Suprapubic skin (tissue), 3 donors: Measurements from ENCODE around the gene SNRNP40.

Experiments
- CTCF ChIP-seq, 2 donors: fragments of 200-600 bp in 1 of 2; fragments of 450-650 bp in 1 of 2; sonication (generic) in 1 of 2; IDR thresholded peaks; one replicate each; pipeline ENCODE4 v1.5.1; 2016 to 2019; ENCODE audit warnings: antibody characterized with exemption in 2 of 2, mild to moderate bottlenecking in 1 of 2, moderate library complexity in 1 of 2
- POLR2A ChIP-seq, 2 donors: fragments of 450-650 bp; IDR thresholded peaks; one replicate each; pipeline ENCODE4 v1.6.1; 2017; ENCODE audit warnings: antibody characterized with exemption in 2 of 2, mild to moderate bottlenecking in 2 of 2, moderate library complexity in 2 of 2

- no peak for TF ChIP-seq CTCF (IDR thresholded peaks at IDR 0.05)
- no peak for TF ChIP-seq POLR2A (IDR thresholded peaks at IDR 0.05)
Measured at GRCh38 chr1:31238612-31238985, 58.0 kb downstream of the SNRNP40 start.
